HepG2 (cell line): ENCODE results near the gene SEZ6L. TPM values are rescaled to one million over a fixed set of nuclear protein-coding genes. Genes with fewer than 3 reads are reported as not detected.

Experiments
- ATAC-seq: fragments of 200-7000 bp; cut with Tn5 transposase; 3 replicates; pipeline ENCODE4 v1.9.1; 2020; ENCODE audit warnings: mild to moderate bottlenecking, moderate library complexity
- BruUV-seq: library from RNA; stranded (reverse); fragments of 400-500 nt; replicated peaks from 2 replicates; lab custom pipeline; 2021; lab: Mats Ljungman, UMichigan
- CTCF ChIA-PET: fragments of 300-600 bp; formaldehyde crosslinking; extraction: SDS; loops from one replicate; lab custom pipeline; 2021; ENCODE audit warnings: low total read pairs, inconsistent platforms, low intra/inter-chr PET ratio; lab: Yijun Ruan, JAX
- POLR2A ChIA-PET: fragments of 350-600 bp; sonication (Branson Sonifier 250); formaldehyde crosslinking; loops from one replicate; lab custom pipeline; 2020; ENCODE audit warnings: antibody characterized with exemption, inconsistent platforms; lab: Yijun Ruan, JAX
- DNase-seq: peaks from one replicate; pipeline ENCODE4 v3.0.0-alpha.2; 2015; ENCODE audit warnings: low spot score
- FAIRE-seq: peaks from 3 replicates; lab custom pipeline; 2011; peaks lifted over from hg19 to GRCh38; lab: Jason Lieb, UNC
- H2AFZ ChIP-seq: one replicate; pipeline ENCODE4 v1.6.1; 2011; ENCODE audit warnings: low read length, inconsistent platforms
- H3K27ac ChIP-seq: fragments of 300-600 bp; 3 replicates; pipeline ENCODE4 v1.8.0; 2011; ENCODE audit warnings: mixed run types, mild to moderate bottlenecking, mixed read lengths, low read length, inconsistent platforms; ENCODE audit not compliant: insufficient read depth; ENCODE audit errors: extremely low read length
- H3K27me3 ChIP-seq, 2 experiments: fragments of 200-600 bp in 1 of 2; 2 replicates in 1 of 2; 3 replicates in 1 of 2; pipeline versions ENCODE4 v1.6.0 to v1.8.0; 2011; ENCODE audit warnings: low read length in 2 of 2, mild to moderate bottlenecking in 2 of 2, moderate library complexity in 2 of 2, inconsistent platforms in 1 of 2; ENCODE audit not compliant: insufficient read depth in 2 of 2, control insufficient read depth in 1 of 2
- H3K36me3 ChIP-seq, 2 experiments: fragments of 200-600 bp in 1 of 2; replicated peaks in 1 of 2; 2 replicates in 1 of 2; 3 replicates in 1 of 2; pipeline versions ENCODE4 v1.5.1 to v1.8.0; 2011; ENCODE audit warnings: low read length in 2 of 2, inconsistent platforms in 1 of 2; ENCODE audit not compliant: insufficient read depth in 2 of 2, control insufficient read depth in 1 of 2
- H3K4me1 ChIP-seq: 2 replicates; pipeline ENCODE4 v1.5.1; 2012; ENCODE audit warnings: low read length, inconsistent platforms; ENCODE audit not compliant: insufficient read depth
- H3K4me2 ChIP-seq: 2 replicates; pipeline ENCODE4 v1.6.0; 2011; ENCODE audit warnings: low read depth, low read length, inconsistent platforms
- H3K4me3 ChIP-seq, 3 experiments: fragments of 200-600 bp in 1 of 3; sonication (generic), shearing (Covaris generic) in 1 of 3; replicated peaks in 1 of 3; 2 replicates each; pipeline ENCODE4 v1.5.1; 2011 to 2016; ENCODE audit warnings: low read length in 3 of 3, inconsistent platforms in 2 of 3, low read depth in 2 of 3, mild to moderate bottlenecking in 2 of 3, control low read depth in 1 of 3, mixed read lengths in 1 of 3; ENCODE audit not compliant: insufficient read depth in 1 of 3
- H3K79me2 ChIP-seq: one replicate; pipeline ENCODE4 v1.6.1; 2011; ENCODE audit warnings: low read length, inconsistent platforms; ENCODE audit not compliant: insufficient read depth
- H3K9ac ChIP-seq: 2 replicates; pipeline ENCODE4 v1.6.0; 2011; ENCODE audit warnings: mild to moderate bottlenecking, low read depth, low read length, inconsistent platforms; ENCODE audit not compliant: insufficient read depth
- H3K9me3 ChIP-seq: 2 replicates; pipeline ENCODE4 v1.5.1; 2012; ENCODE audit warnings: mild to moderate bottlenecking, low read length
- H4K20me1 ChIP-seq: 2 replicates; pipeline ENCODE4 v1.6.0; 2011; ENCODE audit warnings: inconsistent platforms, mild to moderate bottlenecking, low read length, moderate library complexity; ENCODE audit not compliant: insufficient read depth
- BRD4 ChIP-seq: sonication (generic); formaldehyde crosslinking; IDR thresholded peaks from 2 replicates; pipeline ENCODE4 v1.4.0; 2020; ENCODE audit warnings: missing genetic modification reagents
- CC2D1A ChIP-seq: sonication (generic); formaldehyde crosslinking; IDR thresholded peaks from 2 replicates; pipeline ENCODE4 v1.8.1; 2023; ENCODE audit warnings: mild to moderate bottlenecking, missing genetic modification reagents
- HDAC2 ChIP-seq: sonication (generic); formaldehyde crosslinking; IDR thresholded peaks from 2 replicates; pipeline ENCODE4 v1.4.0; 2020; ENCODE audit warnings: missing genetic modification reagents
- HNRNPUL1 ChIP-seq: fragments of 200-400 bp; formaldehyde crosslinking; IDR thresholded peaks from 2 replicates; pipeline ENCODE4 v1.6.1; 2017; ENCODE audit warnings: low read depth, mild to moderate bottlenecking, low read length, moderate library complexity
- MTA1 ChIP-seq: sonication (generic); formaldehyde crosslinking; IDR thresholded peaks from 2 replicates; pipeline ENCODE4 v1.4.0; 2020; ENCODE audit warnings: missing genetic modification reagents, mild to moderate bottlenecking, borderline replicate concordance
- MXD4 ChIP-seq: IDR thresholded peaks from 2 replicates; pipeline ENCODE4 v1.6.1; 2016; ENCODE audit warnings: mild to moderate bottlenecking, missing biosample characterization, missing genetic modification reagents
- MZF1 ChIP-seq: sonication (generic); formaldehyde crosslinking; IDR thresholded peaks from 2 replicates; pipeline ENCODE4 v1.8.1; 2023; ENCODE audit warnings: mild to moderate bottlenecking, missing genetic modification reagents, borderline replicate concordance
- NR2F6 ChIP-seq, 2 experiments: IDR thresholded peaks; 2 replicates each; pipeline ENCODE4 v1.6.1; 2016; ENCODE audit warnings: antibody characterized with exemption in 1 of 2, mild to moderate bottlenecking in 1 of 2
- ZBTB3 ChIP-seq: sonication (generic); formaldehyde crosslinking; IDR thresholded peaks from 2 replicates; pipeline ENCODE4 v1.4.0; 2020; ENCODE audit warnings: low read depth, mild to moderate bottlenecking, moderate library complexity, missing genetic modification reagents, borderline replicate concordance
- ZBTB42 ChIP-seq: sonication (generic); formaldehyde crosslinking; IDR thresholded peaks from 2 replicates; pipeline ENCODE4 v1.5.0; 2020; ENCODE audit warnings: mild to moderate bottlenecking, missing genetic modification reagents
- ZKSCAN1 ChIP-seq: fragments of 150-350 bp; IDR thresholded peaks from 2 replicates; pipeline ENCODE4 v1.6.1; 2014; ENCODE audit warnings: low read length
- ZNF207 ChIP-seq: fragments of 450-650 bp; IDR thresholded peaks from 2 replicates; pipeline ENCODE4 v1.6.1; 2016; ENCODE audit warnings: antibody characterized with exemption, borderline replicate concordance
- ZNF501 ChIP-seq: sonication (generic); formaldehyde crosslinking; IDR thresholded peaks from 2 replicates; pipeline ENCODE4 v1.5.1; 2020; ENCODE audit warnings: mild to moderate bottlenecking, moderate library complexity, missing genetic modification reagents
- ZNF570 ChIP-seq: sonication (generic); formaldehyde crosslinking; IDR thresholded peaks from 2 replicates; pipeline ENCODE4 v1.4.0; 2020; ENCODE audit warnings: mild to moderate bottlenecking, missing genetic modification reagents, borderline replicate concordance
- ZNF772 ChIP-seq: sonication (generic); formaldehyde crosslinking; IDR thresholded peaks from 2 replicates; pipeline ENCODE4 v1.5.0; 2020; ENCODE audit warnings: mild to moderate bottlenecking, missing genetic modification reagents
- ZSCAN29 ChIP-seq: sonication (generic); formaldehyde crosslinking; conservative IDR thresholded peaks from 2 replicates; pipeline ENCODE4 v1.4.0; 2020; ENCODE audit warnings: mild to moderate bottlenecking, missing genetic modification reagents
- WGBS: methylation state at CpG from one replicate; pipeline ENCODE4 v1.1.6; 2017; ENCODE audit warnings: low lambda C conversion rate; 5-methylcytosine and 5-hydroxymethylcytosine counted together
- in situ Hi-C: cut with HindIII; loops from 2 replicates; pipeline ENCODE4 v1.10.0; 2017; ENCODE audit warnings: low pct_unique_long_range_greater_than_20kb; ENCODE audit not compliant: extremely low pct_ligation_motif_present
- intact Hi-C: fragments of 100-400 bp; cut with micrococcal nuclease; formaldehyde crosslinking; loops from one replicate; pipeline ENCODE4 v1.10.0; 2022; ENCODE audit not compliant: unreplicated experiment
- polyA plus RNA-seq, 8 experiments: library from polyadenylated mRNA; depleted of rRNA in 3 of 8; stranded (reverse) in 7 of 8; unstranded in 1 of 8; fragments of >200 nt; fragmentation: Illumina TruSeq in 4 of 8; extraction: Trizol in 4 of 8; gene quantifications; 2 replicates each; pipeline versions ENCODE4 v1.2.1 to v1.2.3, GENCODE V29; 2011 to 2016; ENCODE audit warnings: low read depth in 4 of 8, missing spikeins in 1 of 8, mixed read lengths in 1 of 8; ENCODE audit not compliant: insufficient read depth in 1 of 8
- total RNA-seq, 5 experiments: library from RNA; depleted of rRNA; stranded (reverse); fragments of >200 nt; fragmentation: Illumina TruSeq; extraction: Trizol; gene quantifications; 2 replicates each; pipeline ENCODE4 v1.2.3, GENCODE V29; 2016; ENCODE audit warnings: low read depth in 1 of 5
- TF ChIP-seq, protein P1 (sequence below): sonication (generic); formaldehyde crosslinking; IDR thresholded peaks from 2 replicates; pipeline ENCODE4 v1.8.1; 2023; ENCODE audit warnings: missing genetic modification reagents, mild to moderate bottlenecking, borderline replicate concordance
- TF ChIP-seq, protein P2 (sequence below): sonication (generic); formaldehyde crosslinking; IDR thresholded peaks from 2 replicates; pipeline ENCODE4 v1.4.0; 2020; ENCODE audit warnings: missing genetic modification reagents

The SEZ6L gene
- total and polyA plus RNA-seq, 2 of the 13 experiments (the other 11 are each of a cell fraction or from before 2014, with no cell fraction given): not detected

DNA sequence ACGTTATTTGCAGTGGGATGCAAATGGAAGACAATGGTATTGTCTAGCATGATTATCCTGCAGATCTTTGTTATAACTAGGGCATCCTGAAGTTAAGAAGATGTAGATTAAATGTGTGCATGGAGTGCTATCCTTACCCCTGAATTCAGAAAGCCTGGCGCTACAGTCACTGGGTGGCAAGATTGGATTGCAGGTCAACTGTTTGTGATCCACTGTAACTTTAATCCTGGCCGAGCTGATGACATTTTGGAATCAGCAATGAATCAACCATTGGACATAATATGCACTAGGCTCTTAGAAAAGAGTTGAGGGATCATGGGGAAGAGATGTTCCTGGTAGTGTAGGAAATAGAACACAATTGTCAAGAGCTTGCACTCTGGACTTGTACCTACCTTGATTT is 25.1 kb downstream of the SEZ6L start (continued):
- TF ChIP-seq, protein P1, sequence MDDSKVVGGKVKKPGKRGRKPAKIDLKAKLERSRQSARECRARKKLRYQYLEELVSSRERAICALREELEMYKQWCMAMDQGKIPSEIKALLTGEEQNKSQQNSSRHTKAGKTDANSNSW: no peak
- TF ChIP-seq ZNF207: no peak

DNA sequence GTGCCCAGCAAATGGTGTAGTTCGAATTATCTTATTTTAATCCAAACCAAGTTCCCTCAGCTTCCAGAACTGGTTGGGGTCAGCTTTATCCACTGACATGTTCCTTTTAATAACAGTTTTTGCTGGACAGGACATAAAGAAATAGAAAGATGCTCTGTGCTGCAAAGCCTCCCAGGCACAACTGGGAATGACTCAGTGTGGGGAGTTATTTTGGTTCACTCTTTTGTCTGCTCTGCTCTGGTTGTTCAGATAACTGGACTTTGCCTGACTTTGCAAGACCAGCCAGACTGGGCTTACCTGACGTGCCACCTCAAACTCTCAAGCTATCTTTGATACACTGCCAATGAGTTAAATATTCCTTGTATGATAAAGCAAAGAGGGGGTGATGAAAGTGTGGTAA is 25.6 kb downstream of the SEZ6L start:
- in situ Hi-C loops (no loop called here), intact Hi-C loops (no loop called here)
- Histone ChIP-seq H3K36me3 (no peaks in the 10 kb centered on the region), H3K4me1 (peaks cover 38% of the 10 kb centered on the region), H3K27ac (no peak overlapping the region), H3K4me2 (no peak overlapping the region), H4K20me1 (no peaks in the 10 kb centered on the region), H3K79me2 (no peaks in the 10 kb centered on the region), H3K4me3 (no peak overlapping the region), H3K27me3 (no peaks in the 10 kb centered on the region), H2AFZ (no peak overlapping the region), H3K9ac (no peak overlapping the region), H3K9me3 (no peaks in the 10 kb centered on the region)
- TF ChIP-seq HNRNPUL1 (no peak), ZBTB3 (no peak), NR2F6 (IDR thresholded peaks at IDR 0.05) (no peak), NR2F6 (CRISPR knock-in tag; IDR thresholded peaks at IDR 0.05) (no peak), MZF1 (CRISPR knock-in tag) (no peak), ZKSCAN1 (no peak), BRD4 (CRISPR knock-in tag) (no peak), ZSCAN29 (CRISPR knock-in tag) (no peak), HDAC2 (no peak), MXD4 (CRISPR knock-in tag) (no peak), MTA1 (CRISPR knock-in tag) (no peak), ZNF772 (CRISPR knock-in tag) (no peak), ZNF570 (CRISPR knock-in tag) (no peak), CC2D1A (CRISPR knock-in tag) (no peak), ZBTB42 (CRISPR knock-in tag) (no peak), ZNF501 (CRISPR knock-in tag) (no peak)
- TF ChIP-seq, protein P2, sequence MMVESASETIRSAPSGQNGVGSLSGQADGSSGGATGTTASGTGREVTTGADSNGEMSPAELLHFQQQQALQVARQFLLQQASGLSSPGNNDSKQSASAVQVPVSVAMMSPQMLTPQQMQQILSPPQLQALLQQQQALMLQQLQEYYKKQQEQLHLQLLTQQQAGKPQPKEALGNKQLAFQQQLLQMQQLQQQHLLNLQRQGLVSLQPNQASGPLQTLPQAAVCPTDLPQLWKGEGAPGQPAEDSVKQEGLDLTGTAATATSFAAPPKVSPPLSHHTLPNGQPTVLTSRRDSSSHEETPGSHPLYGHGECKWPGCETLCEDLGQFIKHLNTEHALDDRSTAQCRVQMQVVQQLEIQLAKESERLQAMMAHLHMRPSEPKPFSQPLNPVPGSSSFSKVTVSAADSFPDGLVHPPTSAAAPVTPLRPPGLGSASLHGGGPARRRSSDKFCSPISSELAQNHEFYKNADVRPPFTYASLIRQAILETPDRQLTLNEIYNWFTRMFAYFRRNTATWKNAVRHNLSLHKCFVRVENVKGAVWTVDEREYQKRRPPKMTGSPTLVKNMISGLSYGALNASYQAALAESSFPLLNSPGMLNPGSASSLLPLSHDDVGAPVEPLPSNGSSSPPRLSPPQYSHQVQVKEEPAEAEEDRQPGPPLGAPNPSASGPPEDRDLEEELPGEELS (CRISPR knock-in tag): no peak
- BruUV-seq: no TSS peak
- ChIA-PET POLR2A (no interaction called here), CTCF (no interaction called here)
- WGBS: 0% methylated on average over 2 of the region's 2 CpGs
- FAIRE-seq (no peak), DNase-seq (no peak), ATAC-seq (no peak)
